ENCODE measurements around the gene ACSM5.
"Not testable (repeated sequence)": the region's sequence is repeated elsewhere in the genome, so short reads cannot be mapped to it uniquely, and the experiment has no call there.

The ACSM5 gene

GRCh38 chr16:20451364-20451763 is 42.0 kb downstream of the ACSM5 start, which contains the start of gene ACSM2A:
Gene ACSM2A (plus strand): TSS chr16:20451521. CDS start chr16:20460115, 8,594 bp downstream.
- DNase-seq (ENCODE audit: low read depth, low spot score): not testable (repeated sequence)

- DNase-seq (ENCODE audit: low read depth, low spot score): not testable (repeated sequence)
These were observed 44.3 kb downstream of the ACSM5 start for GRCh38 chr16:20453633-20454032.

- DNase-seq (ENCODE audit: low read depth, low spot score): not testable (repeated sequence)
These were observed 49.9 kb downstream of the ACSM5 start for GRCh38 chr16:20459227-20459626.

GRCh38 chr16:20460313-20460712 is 51.0 kb downstream of the ACSM5 start:
- DNase-seq (ENCODE audit: low read depth, low spot score): not testable (repeated sequence)

- DNase-seq (ENCODE audit: low read depth, low spot score): not testable (repeated sequence)
These were observed 59.6 kb downstream of the ACSM5 start for GRCh38 chr16:20468954-20469353.

- not testable (repeated sequence) for DNase-seq (ENCODE audit: low read depth, low spot score)
These were observed 60.6 kb downstream of the ACSM5 start for GRCh38 chr16:20469930-20470329.

GRCh38 chr16:20470732-20471131 is 61.4 kb downstream of the ACSM5 start:
- DNase-seq (ENCODE audit: low read depth, low spot score): not testable (repeated sequence)

- DNase-seq (ENCODE audit: low read depth, low spot score): not testable (repeated sequence)
These were observed 67.9 kb downstream of the ACSM5 start for GRCh38 chr16:20477188-20477744.

GRCh38 chr16:20483989-20484388 is 74.7 kb downstream of the ACSM5 start:
- not testable (repeated sequence) for DNase-seq (ENCODE audit: low read depth, low spot score)

GRCh38 chr16:20484726-20485125 is 75.4 kb downstream of the ACSM5 start:
- DNase-seq (ENCODE audit: low read depth, low spot score): no peak

GRCh38 chr16:20485408-20485807 is 76.1 kb downstream of the ACSM5 start:
- no peak for DNase-seq (ENCODE audit: low read depth, low spot score)
